Medulla oblongata (tissue), 1 donor: Measurements from ENCODE around the gene C2CD4D.

Source experiments
- DNase-seq: peaks from one replicate; pipeline ENCODE4 v3.0.0-alpha.2; 2015; ENCODE audit errors: extremely low spot score

The C2CD4D gene

DNA sequence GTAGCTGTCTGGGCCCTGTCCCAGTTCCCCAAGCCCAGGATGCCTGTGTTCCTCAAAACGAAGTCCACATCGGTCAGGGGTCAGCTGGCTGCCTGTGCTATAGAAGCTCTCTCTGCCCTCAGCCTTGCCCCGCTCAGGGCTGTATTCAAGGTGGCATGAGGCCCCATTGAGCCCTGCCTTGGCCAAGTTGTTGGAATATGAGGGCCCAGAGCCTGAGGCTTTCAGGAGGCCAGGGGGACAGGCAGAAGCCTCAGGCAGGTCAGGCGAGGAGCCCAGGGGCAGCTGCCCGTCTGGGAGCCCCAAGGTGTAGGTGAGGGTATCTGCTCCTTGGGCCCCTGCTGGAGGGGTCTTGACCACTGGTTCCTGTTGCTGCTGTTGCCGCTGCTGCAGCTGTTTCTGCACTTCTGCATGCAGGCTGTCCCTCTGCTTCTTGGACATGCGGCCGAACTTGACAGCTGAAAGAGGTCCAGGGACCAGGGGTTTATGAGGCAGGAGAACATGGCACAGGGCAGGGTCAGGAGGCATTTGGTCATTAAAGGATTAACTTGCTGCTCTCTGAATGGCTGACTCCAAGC, 24.6 kb downstream of the C2CD4D start:
- DNase-seq: no peak

GRCh38 chr1:151814426-151814825, 25.2 kb downstream of the C2CD4D start:
- DNase-seq: no peak

DNA sequence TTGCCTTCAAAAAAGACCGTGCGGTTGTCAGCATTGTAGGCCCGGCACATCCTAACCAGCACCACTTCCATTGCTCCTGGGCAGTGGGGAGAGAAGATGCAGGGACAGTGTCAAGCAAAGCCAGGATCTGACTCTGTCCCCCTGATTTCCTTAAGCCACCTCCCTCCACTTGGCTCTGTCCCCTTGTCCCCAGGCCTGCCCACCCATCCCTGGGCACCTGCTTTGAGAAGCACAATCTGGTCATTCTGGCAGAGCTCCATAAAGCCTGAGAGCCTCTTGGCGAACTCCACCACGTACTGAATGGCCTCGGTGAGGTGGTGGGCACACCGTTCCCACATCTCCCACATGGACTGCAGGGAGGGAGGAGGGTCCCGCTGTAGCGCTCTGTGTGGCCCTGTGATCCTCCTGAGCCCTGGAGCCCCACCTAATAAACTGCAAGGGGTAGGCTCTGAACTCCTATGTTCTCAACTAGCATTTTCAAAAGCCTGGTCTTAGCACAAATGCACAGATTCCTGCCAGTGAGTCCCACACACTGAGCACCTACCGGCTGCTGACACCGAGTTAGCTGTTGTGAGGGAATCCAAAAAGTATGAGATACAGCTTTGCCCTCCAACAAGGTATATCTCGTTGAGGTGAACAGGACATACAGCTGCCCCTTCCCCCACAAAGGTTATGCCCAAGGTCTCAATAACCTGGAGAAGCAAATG, 26.2 kb downstream of the C2CD4D start:
- no peak for DNase-seq

GRCh38 chr1:151811181-151811580, 28.4 kb downstream of the C2CD4D start:
- no peak for DNase-seq

GRCh38 chr1:151809985-151810556, 29.5 kb downstream of the C2CD4D start:
- DNase-seq: no peak

DNA sequence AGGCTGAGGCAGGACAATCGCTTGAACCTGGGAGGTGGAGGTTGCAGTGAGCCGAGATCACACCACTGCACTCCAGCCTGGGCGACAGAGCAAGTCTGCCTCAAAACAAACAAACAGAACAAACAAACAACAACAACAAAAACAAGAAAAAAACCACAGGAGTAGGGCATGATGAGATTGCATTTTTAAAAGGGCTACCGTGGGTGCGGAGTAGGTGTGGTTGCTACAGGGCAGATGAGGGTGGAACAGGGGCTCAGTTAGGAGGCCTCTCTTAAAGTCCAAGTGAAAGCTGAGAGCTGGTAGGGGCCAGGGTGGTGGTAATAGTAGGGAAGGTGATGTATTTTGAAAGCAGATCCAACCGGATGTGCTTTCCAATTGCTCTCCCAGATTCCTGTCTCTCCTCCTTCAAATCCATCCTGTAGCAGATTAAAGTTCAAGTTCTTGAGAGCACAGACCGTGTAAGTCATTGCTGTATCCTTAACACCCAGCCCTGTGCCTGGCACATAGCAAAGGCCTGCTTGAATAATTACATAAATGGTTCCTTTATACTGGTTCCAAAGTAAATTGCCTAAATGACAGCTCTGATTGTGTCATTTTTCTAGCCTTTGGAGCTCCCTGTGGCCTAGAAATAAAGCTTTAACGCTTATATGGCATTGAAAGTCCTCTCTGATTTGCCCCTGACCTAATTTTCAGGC, 30.2 kb downstream of the C2CD4D start:
- DNase-seq: peak; percentile 49

GRCh38 chr1:151807766-151808165, 31.9 kb downstream of the C2CD4D start:
- no peak for DNase-seq

- no peak for DNase-seq
These were observed 32.5 kb downstream of the C2CD4D start for GRCh38 chr1:151807131-151807530.

DNA sequence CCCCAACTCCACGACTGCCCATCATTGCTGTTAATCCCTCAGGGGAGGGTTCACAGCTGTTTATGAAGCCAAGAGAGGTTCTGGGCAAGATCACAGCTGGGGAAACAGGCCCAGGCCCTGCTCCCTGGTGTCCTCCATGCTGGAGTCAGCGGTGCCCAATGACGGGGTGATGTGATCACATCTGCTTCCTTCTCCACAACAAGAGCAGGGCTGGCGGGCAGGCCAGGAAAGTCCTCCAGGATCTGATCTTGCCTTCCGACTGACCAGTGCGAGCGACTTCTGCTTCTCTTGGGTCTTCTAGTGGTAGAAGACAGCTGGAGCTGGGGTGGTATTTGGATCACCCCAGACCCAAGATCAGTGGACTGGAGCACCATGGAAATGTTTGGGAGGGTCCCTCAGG, 33.5 kb downstream of the C2CD4D start:
- no peak for DNase-seq

- DNase-seq: no peak
These were observed 34.4 kb downstream of the C2CD4D start, which contains the start of gene LINGO4 for GRCh38 chr1:151805066-151805820. TSS of gene LINGO4 (minus strand) at chr1:151805419. CDS start at chr1:151802704, 2,715 bp downstream.

DNA sequence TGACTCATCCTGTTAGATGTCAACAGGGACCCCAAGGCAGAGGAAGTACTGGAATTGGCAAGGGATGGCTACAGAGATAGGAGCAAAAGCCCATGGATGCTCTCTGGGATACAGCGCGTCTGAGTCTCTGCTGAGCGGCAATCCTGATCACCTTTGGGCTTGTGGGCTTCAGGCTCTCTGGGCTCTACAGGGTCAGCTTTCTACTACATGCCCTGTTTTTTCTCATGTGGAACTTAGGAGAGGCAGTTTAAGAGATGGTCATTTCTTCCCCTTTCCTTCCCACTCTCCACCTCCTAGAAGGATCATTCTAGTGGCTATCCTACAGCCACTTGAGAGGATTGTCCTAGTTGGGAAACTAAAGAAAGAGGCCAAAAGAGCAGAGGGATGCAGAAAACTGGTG, 35.7 kb downstream of the C2CD4D start:
- no peak for DNase-seq

DNA sequence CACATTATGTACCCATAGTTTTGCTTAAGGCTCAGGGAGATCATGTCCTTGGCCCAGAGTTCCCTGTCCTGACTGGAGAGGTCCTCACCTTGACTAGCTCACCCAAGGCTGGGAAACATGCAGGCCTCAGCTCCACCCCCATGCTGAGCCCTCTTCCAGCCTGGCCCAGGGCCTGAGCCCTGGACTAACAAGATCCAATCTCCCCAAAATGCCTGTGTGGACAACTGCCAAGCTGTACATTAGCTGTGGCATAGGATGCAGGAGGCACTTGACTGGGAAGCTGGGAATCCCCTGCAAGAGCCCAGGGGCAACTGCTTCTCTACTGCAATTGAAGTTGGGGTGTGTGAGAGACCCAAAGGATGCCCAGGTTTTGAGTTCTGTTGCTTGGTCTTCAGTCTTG, 36.5 kb downstream of the C2CD4D start:
- no peak for DNase-seq

DNA sequence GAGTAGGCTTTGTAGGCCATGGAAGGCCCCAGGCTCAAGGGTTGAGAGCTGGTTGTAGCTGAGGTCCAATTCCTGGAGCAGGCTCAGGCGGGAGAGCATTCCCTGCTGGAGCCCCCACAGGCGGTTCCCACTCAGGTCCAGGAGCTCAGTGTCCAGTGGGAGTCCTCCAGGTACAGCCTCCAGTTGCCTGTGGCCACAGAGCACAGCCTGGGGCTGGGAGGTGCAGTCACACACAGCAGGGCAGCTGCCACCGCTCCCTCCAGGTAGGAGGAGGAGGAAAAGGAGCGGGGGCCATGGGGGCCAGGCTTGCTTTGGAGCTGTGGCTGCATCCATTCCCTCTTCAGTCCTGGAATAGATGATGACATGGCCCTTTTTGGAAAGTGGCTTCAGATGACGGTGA, 37.2 kb downstream of the C2CD4D start:
- DNase-seq: no peak

- no peak for DNase-seq
These were observed 37.8 kb downstream of the C2CD4D start for GRCh38 chr1:151801846-151802245.

DNA sequence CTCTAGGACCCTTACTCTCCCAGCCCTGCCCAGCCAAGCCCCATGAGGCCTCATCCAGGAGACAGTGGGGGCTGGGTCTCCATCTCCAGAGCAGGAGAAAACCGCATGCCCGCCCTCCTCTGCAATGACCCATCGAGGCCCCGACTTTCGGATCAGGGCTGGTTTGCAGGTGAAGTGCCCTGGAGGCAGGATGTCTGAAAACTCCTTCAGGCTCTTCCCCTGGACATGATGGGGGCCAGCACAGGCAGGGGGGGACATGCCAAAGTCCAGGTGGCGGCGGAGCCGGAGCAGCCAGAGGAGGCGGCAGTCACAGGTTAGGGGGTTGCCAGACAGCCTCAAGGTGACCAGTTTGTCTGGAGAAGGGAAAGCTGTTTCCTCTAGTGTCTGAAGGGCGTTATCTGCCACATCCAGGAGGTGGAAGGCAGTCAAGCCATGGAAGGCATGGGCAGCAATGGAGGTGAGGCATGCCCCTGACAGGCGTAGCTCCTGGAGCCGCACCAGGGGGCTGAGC, 38.3 kb downstream of the C2CD4D start:
- no peak for DNase-seq

- DNase-seq: no peak
These were observed 38.8 kb downstream of the C2CD4D start for GRCh38 chr1:151800830-151801229.

- no peak for DNase-seq
These were observed 40.2 kb downstream of the C2CD4D start for GRCh38 chr1:151799179-151800022.

DNA sequence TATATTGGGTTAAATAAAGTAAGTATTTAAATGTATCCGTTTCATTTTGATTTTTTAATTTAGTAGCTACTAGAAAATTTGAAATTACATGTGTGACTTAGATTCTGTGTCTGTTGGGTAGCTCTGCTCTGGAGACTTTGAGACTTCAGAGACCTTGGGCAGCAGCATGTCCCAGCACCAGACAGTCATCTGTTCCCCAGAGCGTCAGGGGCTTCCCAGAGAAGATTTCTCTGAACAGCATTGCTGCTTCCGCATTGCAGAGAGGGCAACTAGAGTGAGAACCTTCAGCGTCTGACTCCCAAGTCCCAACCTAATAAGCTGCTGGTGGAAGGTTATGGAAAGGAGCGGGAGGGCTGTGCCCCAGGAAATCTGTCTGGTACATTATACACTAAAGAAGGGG, 41.0 kb downstream of the C2CD4D start:
- no peak for DNase-seq

DNA sequence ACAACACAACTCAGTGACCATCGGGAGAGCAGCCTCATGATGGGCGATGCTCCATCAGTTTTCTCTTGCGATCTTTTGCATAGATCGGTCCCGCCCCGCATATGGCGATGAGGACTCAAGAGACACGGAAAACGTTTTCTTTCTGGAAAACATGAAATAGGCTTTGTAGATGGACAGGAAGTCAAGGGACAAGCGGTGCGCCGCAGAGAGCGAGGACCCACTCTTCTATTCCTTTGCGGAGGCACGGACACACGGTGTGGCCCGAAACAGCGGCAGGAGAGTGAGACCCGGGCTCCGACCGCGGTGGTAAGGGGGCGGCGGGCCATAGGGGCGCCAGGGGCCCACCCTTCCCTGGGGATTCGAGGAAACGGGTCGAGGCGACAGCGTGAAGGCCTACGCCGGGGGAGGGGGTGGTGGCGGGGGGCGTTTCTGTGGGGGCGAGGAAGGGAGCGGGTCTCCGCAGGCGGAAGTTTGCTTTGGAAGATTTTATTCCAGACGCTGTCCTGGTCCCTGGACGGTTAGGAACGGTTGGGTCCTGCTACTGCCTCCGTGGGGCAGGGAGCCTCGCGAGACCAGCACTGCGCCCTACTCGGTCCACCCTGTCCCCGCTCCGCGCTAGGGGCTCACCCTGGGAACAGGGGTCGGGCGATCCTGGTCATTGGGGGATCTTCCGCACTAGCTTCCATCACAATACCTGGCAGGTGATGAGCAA, 48.5 kb downstream of the C2CD4D start:
- DNase-seq: no peak
